K562 (cell line): ENCODE data around the gene SPACA9. TPM values are rescaled to one million over a fixed set of nuclear protein-coding genes. Genes with fewer than 3 reads are reported as not detected.

ENCODE experiments used
- ZNF407 ChIP-seq: fragments of 450-650 bp; IDR thresholded peaks from 2 replicates; pipeline ENCODE4 v1.6.1; 2016; ENCODE audit warnings: low read depth
- polyA plus RNA-seq, 8 experiments: library from polyadenylated mRNA; depleted of rRNA in 4 of 8; stranded (reverse) in 5 of 8; unstranded in 3 of 8; fragments of >200 nt; fragmentation: Nextera tagmentation in 2 of 8; fragmentation: Illumina TruSeq in 1 of 8; extraction: Ambion mirVana in 2 of 8; extraction: Trizol in 1 of 8; gene quantifications; 2 replicates each; pipeline versions ENCODE4 v1.2.1 to v1.2.3, GENCODE V29; 2011 to 2014; ENCODE audit warnings: inconsistent platforms in 1 of 8, missing spikeins in 1 of 8
- total RNA-seq, 7 experiments: library from RNA; depleted of rRNA in 6 of 7; stranded (reverse); fragments of >200 nt in 6 of 7; fragmentation: Illumina TruSeq in 2 of 7; extraction: Trizol in 2 of 7; gene quantifications; 2 replicates each; pipeline versions ENCODE4 v1.2.1 to v1.2.3, GENCODE V29; 2011 to 2021; ENCODE audit warnings: low replicate concordance in 1 of 7

The SPACA9 gene
- total and polyA plus RNA-seq, 9 of the 15 experiments (the other 6 are each of a cell fraction or from before 2014, with no cell fraction given): 0.06 to 0.51 (median 0.36) TPM

- TF ChIP-seq ZNF407: no peak
These were observed 16.5 kb downstream of the SPACA9 start (continued) for GRCh38 chr9:132894862-132895835.
